Cerebellar nuclear complex (tissue), 1 donor: ENCODE measurements around the gene POFUT1.

Source experiments
- DNase-seq, 2 experiments: peaks; one replicate each; lab custom pipeline; 2025; lab: John Stamatoyannopoulos, UW

POFUT1 gene

GRCh38 chr20:32278199-32278643, 70.5 kb downstream of the POFUT1 start:
- DNase-seq: no peak

DNA sequence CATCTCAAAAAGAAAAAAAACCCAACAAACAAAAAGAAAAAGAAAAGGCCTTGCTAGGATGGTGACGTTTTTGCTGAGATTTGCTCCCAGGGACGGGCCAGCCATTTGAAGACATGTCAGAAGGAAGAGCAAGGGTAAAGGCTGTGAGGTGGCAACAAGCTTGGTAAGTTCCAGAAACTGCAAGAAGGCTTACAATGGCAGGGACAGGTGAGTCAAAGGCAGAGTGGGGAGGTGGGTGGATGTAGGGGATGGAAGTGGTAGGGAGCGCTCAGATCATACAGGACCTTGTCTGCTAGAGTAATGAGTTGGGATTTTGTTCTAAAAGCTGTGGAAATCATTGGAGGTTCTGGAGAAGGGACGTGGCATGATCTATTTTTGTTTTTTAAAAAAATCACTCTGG, 74.0 kb downstream of the POFUT1 start:
- DNase-seq: no peak

DNA sequence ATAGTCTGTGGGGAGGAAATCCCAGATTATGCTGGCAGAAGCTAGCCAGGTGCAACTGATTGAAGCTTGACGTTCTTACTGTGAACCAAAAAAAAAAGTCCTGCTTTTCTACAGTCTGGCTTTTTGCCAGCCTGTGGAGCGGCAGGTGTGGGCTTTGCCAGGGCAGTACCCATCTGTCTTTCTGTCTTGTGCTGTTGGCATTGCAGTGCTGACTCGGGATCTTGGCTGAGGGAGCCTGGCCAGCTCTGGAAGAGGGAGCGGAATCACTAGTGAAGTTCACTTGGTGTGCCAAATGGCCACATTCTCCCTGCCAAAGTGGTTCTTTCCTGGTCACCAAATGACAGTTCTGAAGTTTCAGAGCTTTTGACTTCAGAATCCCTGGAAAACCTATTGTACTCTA, 74.8 kb downstream of the POFUT1 start:
- DNase-seq: peak; percentile 76 to 88

GRCh38 chr20:32285082-32285620, 77.5 kb downstream of the POFUT1 start:
- DNase-seq: no peak

DNA sequence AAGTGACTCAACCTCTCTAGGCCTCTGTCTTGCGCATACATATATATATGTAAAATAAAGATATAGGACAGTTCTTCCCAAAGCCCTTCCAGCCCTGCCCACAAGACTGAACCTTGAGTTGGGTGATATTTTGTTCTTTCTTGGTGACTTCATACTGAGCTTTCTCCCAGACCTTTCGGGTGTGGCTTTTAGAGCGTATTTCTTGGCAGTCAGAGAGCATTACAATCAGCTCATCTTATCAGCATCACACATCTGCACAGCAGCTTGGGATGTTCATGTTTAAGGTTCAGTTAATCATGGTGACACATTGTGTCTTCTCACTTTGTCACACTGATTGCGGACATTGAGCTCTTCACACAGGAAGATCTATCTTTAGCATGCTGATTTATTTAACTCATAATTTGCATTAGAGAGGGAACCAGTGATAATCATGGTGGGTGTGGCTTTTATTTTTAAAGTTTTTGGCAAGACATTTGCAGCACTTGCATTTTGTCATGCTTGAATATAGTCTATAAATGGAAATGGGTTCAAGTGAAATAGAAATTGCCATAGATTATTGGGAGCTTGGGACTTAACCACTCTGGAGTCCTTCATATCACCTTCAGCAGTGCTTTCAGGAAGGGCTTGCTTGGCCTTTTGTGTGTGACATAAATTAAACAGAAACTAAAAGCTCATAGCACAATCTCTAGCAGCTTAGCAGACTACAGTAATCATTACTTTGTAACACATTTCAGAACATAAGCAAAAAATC, 78.1 kb downstream of the POFUT1 start:
- DNase-seq: no peak

GRCh38 chr20:32287231-32287638, 79.6 kb downstream of the POFUT1 start:
- DNase-seq: no peak
